GM12891 (cell line): ENCODE measurements around the gene ZNRF1.

ENCODE experiments used
- POLR2A ChIP-seq: IDR thresholded peaks from 2 replicates; pipeline ENCODE4 v1.6.1; 2011; ENCODE audit warnings: low read depth, low read length, control low read depth
- POLR2AphosphoS5 ChIP-seq: IDR thresholded peaks from 2 replicates; pipeline ENCODE4 v1.6.1; 2011; ENCODE audit warnings: low read depth, low read length, control low read depth
- TAF1 ChIP-seq: IDR thresholded peaks from 2 replicates; pipeline ENCODE4 v1.6.1; 2011; ENCODE audit warnings: low read depth, low read length, control low read depth

DNA sequence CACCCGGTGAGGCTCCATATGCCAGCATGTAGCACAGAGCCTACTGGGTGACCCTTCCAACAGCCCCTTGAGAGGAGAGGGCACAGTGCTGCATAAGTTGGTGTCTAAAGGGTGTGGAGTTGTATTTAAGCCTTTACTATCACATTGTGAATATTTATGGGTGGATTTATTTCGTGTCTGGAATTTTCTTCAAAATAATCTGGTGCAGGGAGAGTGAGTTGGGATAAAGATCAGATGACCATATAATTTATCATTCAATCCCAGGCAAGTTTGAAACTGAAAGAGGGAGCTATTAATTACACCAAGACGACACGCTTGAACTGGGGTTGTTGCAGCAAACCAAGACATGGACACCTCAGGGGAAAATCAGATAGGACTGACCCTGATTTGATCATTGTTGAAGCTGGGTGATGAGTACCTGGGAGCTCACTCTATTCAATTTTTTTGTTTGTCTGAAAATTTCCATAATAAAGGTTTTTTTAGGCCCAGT is 75.5 kb downstream of the ZNRF1 start:
- no peak for TF ChIP-seq POLR2A
- TF ChIP-seq POLR2AphosphoS5 = no peak
- no peak for TF ChIP-seq TAF1
